DMS153 (cell line): ENCODE data around the gene PCDHB13.
"Not testable (repeated sequence)": the region's sequence is repeated elsewhere in the genome, so short reads cannot be mapped to it uniquely, and the experiment has no call there.

Experiments
- DNase-seq: peaks from one replicate; lab custom pipeline; 2025; lab: John Stamatoyannopoulos, UW

PCDHB13 gene

DNA sequence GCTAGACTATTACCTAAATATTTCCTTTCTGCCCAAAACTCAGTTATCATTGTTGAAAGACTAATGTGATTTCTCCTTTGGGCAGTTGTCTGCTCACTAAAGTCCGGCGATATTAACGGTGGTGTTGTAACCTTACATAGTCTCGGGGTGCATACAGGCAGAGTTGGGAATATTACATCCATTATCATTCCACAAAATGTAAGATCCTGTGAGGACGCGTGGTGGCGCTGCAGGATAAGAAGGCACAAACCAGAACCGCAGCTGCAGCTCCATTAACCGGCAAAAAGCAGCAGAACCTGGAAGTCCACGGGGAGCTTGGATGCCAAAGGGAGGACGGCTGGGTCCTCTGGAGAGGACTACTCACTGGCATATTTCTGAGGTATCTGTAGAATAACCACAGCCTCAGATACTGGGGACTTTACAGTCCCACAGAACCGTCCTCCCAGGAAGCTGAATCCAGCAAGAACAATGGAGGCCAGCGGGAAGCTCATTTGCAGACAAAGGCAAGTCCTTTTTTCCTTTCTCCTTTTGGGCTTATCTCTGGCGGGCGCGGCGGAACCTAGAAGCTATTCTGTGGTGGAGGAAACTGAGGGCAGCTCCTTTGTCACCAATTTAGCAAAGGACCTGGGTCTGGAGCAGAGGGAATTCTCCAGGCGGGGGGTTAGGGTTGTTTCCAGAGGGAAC, at the start of gene PCDHB13:
Gene PCDHB13 (plus strand): TSS at position 264 of the 684 bp plus-strand sequence. CDS start 205 bp downstream, at position 469.
- DNase-seq, result peak; percentile 1

- no peak for DNase-seq
Measured at GRCh38 chr5:141172381-141173204, 41.1 kb upstream of the PCDHB13 start, which contains the start of gene PCDHB7. Gene PCDHB7, plus strand, starts transcription at chr5:141172644. Its CDS starts 192 bp downstream, at chr5:141172836.

- not testable (repeated sequence) for DNase-seq
Measured at GRCh38 chr5:141174291-141175104, 39.2 kb upstream of the PCDHB13 start.

- no peak for DNase-seq
Measured at GRCh38 chr5:141175933-141176332, 37.8 kb upstream of the PCDHB13 start.

- DNase-seq, result peak; percentile 18
Measured at GRCh38 chr5:141177577-141178191, 36.0 kb upstream of the PCDHB13 start, which contains the start of gene PCDHB8. Gene PCDHB8, plus strand, starts transcription at chr5:141177790. Its CDS starts 245 bp downstream, at chr5:141178035.

- DNase-seq, result not testable (repeated sequence)
Measured at GRCh38 chr5:141179371-141179770, 34.3 kb upstream of the PCDHB13 start.

GRCh38 chr5:141179876-141180275, 33.8 kb upstream of the PCDHB13 start:
- DNase-seq, result not testable (repeated sequence)

GRCh38 chr5:141180313-141180712, 33.4 kb upstream of the PCDHB13 start:
- DNase-seq, result no peak

- no peak for DNase-seq
Measured at GRCh38 chr5:141182248-141182647, 31.5 kb upstream of the PCDHB13 start, which contains the start of gene PCDHB16. Gene PCDHB16, plus strand, starts transcription at chr5:141182387. Its CDS starts 173 bp downstream, at chr5:141182560.

GRCh38 chr5:141184117-141184855, 29.4 kb upstream of the PCDHB13 start:
- DNase-seq, result not testable (repeated sequence)

GRCh38 chr5:141186897-141187512, 26.7 kb upstream of the PCDHB13 start, which contains the start of gene PCDHB9:
Gene PCDHB9, plus strand, starts transcription at chr5:141187161. Its CDS starts 158 bp downstream, at chr5:141187319.
- no peak for DNase-seq

GRCh38 chr5:141188682-141189081, 25.0 kb upstream of the PCDHB13 start:
- DNase-seq, result not testable (repeated sequence)

GRCh38 chr5:141189131-141189530, 24.6 kb upstream of the PCDHB13 start:
- not testable (repeated sequence) for DNase-seq

DNA sequence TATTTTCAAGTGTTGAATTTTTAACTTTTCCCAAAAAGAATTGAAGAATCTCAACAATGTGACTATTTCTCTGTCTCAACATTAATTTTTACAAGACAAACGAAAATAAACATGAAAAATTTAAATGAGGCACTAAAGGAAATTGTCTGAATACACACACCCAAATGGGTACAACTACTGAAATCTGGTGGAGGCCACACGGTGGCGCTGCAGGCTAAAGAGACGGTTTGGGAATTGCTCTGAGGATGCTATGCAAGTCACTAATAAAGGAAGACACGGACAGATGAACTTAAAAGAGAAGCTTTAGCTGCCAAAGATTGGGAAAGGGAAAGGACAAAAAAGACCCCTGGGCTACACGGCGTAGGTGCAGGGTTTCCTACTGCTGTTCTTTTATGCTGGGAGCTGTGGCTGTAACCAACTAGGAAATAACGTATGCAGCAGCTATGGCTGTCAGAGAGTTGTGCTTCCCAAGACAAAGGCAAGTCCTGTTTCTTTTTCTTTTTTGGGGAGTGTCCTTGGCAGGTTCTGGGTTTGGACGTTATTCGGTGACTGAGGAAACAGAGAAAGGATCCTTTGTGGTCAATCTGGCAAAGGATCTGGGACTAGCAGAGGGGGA, 21.5 kb upstream of the PCDHB13 start, which contains the start of gene PCDHB10:
Gene PCDHB10 (plus strand): TSS at position 244 of the 616 bp plus-strand sequence. CDS start 200 bp downstream, at position 444.
- DNase-seq, result no peak

- not testable (repeated sequence) for DNase-seq
Measured at GRCh38 chr5:141194332-141194731, 19.4 kb upstream of the PCDHB13 start.

DNA sequence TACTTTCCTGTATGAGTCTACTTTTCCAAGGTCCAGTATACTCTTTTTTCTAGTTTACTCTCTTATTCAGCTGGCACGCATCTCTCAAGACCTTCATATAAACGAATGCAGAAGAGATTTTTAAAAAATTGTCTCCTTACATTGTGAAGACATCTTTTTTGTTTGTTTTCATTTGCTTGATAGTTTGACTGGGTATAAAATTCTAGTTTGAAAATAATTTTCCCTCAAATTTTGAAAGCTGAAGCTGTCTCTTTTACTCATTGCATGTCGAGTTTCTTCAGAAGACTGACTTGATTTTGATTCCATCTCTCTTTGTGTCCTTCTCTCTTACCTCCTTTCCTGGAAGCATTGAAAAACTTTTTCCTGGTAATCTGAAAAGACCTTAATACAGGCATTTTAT, 17.4 kb upstream of the PCDHB13 start:
- no peak for DNase-seq

GRCh38 chr5:141199359-141200235, 14.1 kb upstream of the PCDHB13 start, which contains the start of gene PCDHB11:
Gene PCDHB11, plus strand, starts transcription at chr5:141199627. Its CDS starts 148 bp downstream, at chr5:141199775.
- DNase-seq, result no peak

DNA sequence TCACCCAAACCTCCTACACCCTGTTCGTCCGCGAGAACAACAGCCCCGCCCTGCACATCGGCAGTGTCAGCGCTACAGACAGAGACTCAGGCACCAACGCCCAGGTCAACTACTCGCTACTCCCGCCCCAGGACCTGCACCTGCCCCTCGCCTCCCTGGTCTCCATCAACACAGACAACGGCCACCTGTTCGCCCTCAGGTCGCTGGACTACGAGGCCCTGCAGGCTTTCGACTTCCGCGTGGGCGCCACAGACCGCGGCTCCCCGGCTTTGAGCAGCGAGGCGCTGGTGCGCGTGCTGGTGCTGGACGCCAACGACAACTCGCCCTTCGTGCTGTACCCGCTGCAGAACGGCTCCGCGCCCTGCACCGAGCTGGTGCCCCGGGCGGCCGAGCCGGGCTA, 12.6 kb upstream of the PCDHB13 start:
- not testable (repeated sequence) for DNase-seq
